Ovary (tissue), 9 donors: ENCODE data around the gene SLC7A7. TPM values are rescaled to one million over a fixed set of nuclear protein-coding genes. Genes with fewer than 3 reads are reported as not detected.

Experiments used
- DNase-seq, 5 donors: peaks; one replicate each; pipeline ENCODE4 v3.0.0-alpha.2; 2019 to 2020
- H3K27ac ChIP-seq, 2 donors: fragments of 200-600 bp; one replicate each; pipeline versions ENCODE4 v1.5.1 to v1.8.0; 2019 to 2022
- H3K27me3 ChIP-seq: fragments of 200-600 bp; one replicate; pipeline ENCODE4 v1.8.0; 2022
- H3K36me3 ChIP-seq: fragments of 200-600 bp; sonication (generic); one replicate; pipeline ENCODE4 v1.5.1; 2019
- H3K4me1 ChIP-seq: one replicate; pipeline ENCODE4 v1.8.1; 2013; ENCODE audit warnings: mild to moderate bottlenecking, moderate library complexity; ENCODE audit not compliant: insufficient read depth
- H3K4me3 ChIP-seq: fragments of 200-600 bp; sonication (generic); one replicate; pipeline ENCODE4 v1.5.1; 2017
- H3K9me3 ChIP-seq, 2 donors: fragments of 200-600 bp in 1 of 2; sonication (generic) in 1 of 2; one replicate each; pipeline versions ENCODE4 v1.5.1 to v1.8.1; 2013 to 2019; ENCODE audit warnings: mild to moderate bottlenecking in 1 of 2, moderate library complexity in 1 of 2
- EP300 ChIP-seq: sonication (generic); formaldehyde crosslinking; IDR thresholded peaks from one replicate; pipeline ENCODE4 v1.6.1; 2017; ENCODE audit warnings: antibody characterized with exemption
- POLR2A ChIP-seq: fragments of 450-650 bp; IDR thresholded peaks from one replicate; pipeline ENCODE4 v1.6.1; 2017; ENCODE audit warnings: antibody characterized with exemption, mild to moderate bottlenecking, moderate library complexity
- WGBS, 3 donors: extraction: QIAGEN DNeasy Blood & Tissue Kit in 1 of 3; methylation state at CpG; one replicate each; pipeline versions ENCODE4 v1.1.5 to v1.1.7; 2013 to 2017; 5-methylcytosine and 5-hydroxymethylcytosine counted together
- intact Hi-C, 4 donors: fragments of 100-400 bp; cut with DNase I; formaldehyde crosslinking; loops; one replicate each; pipeline versions ENCODE4 v1.11.0 to v1.15.1; 2022 to 2023
- polyA plus RNA-seq, 2 donors: library from polyadenylated mRNA; stranded (reverse); fragments of 200-250 nt in 1 of 2; fragments of 350-450 nt in 1 of 2; fragmentation: Illumina TruSeq in 1 of 2; extraction: RNeasy Lipid Tissue Mini Kit (QIAGEN cat#74804) in 1 of 2; gene quantifications; one replicate each; pipeline ENCODE4 v1.2.3, GENCODE V29; 2013 to 2014
- total RNA-seq, 7 donors: library from RNA; depleted of rRNA in 2 of 7; stranded (reverse); fragments of >200 nt in 2 of 7; fragmentation: NEBNext Ultra II Directional in 3 of 7; extraction: Animal tissue kit (Norgen Biotek cat#: 25700) in 3 of 7; gene quantifications; one replicate each; pipeline versions ENCODE4 v1.1.0 to v1.2.4, GENCODE V29; 2016 to 2023
- TF ChIP-seq, protein P1 (sequence below), 3 donors: fragments of 450-650 bp in 2 of 3; fragments of 200-600 bp in 1 of 3; IDR thresholded peaks; one replicate each; pipeline versions ENCODE4 v1.5.1 to v1.8.0; 2016 to 2022; ENCODE audit warnings: antibody characterized with exemption in 3 of 3, mild to moderate bottlenecking in 1 of 3
- donor health status: DM: no; HTN: no; CAD: no; lungs with moderate emphysema.
- donor health status: DM: no; HTN: no; CAD: no.
- donor health status: Bipolar disorder and iron deficiency.
- donor health status: DM: yes; HTN: yes; CAD: no.
- donor health status: DM: no; HTN: no; CAD: no.
- donor health status: DM: yes; HTN: yes; CAD: no.

Gene SLC7A7
- total and polyA plus RNA-seq, 9 donors: 0.91 to 25.0 (median 5.1) TPM

- intact Hi-C loops: no loop called here
- Histone ChIP-seq H3K36me3 (no peaks in the 10 kb centered on the region), H3K9me3 (no peaks in the 10 kb centered on the region), H3K27ac (no peak overlapping the region), H3K27me3 (no peaks in the 10 kb centered on the region), H3K4me3 (no peak overlapping the region), H3K4me1 (no peaks in the 10 kb centered on the region)
- 89 to 92% (median 92%) methylated on average over 10 of the region's 10 CpGs for WGBS, 3 donors
- no peak for DNase-seq
- TF ChIP-seq, protein P1, sequence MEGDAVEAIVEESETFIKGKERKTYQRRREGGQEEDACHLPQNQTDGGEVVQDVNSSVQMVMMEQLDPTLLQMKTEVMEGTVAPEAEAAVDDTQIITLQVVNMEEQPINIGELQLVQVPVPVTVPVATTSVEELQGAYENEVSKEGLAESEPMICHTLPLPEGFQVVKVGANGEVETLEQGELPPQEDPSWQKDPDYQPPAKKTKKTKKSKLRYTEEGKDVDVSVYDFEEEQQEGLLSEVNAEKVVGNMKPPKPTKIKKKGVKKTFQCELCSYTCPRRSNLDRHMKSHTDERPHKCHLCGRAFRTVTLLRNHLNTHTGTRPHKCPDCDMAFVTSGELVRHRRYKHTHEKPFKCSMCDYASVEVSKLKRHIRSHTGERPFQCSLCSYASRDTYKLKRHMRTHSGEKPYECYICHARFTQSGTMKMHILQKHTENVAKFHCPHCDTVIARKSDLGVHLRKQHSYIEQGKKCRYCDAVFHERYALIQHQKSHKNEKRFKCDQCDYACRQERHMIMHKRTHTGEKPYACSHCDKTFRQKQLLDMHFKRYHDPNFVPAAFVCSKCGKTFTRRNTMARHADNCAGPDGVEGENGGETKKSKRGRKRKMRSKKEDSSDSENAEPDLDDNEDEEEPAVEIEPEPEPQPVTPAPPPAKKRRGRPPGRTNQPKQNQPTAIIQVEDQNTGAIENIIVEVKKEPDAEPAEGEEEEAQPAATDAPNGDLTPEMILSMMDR (IDR thresholded peaks at IDR 0.05): no peak
- TF ChIP-seq POLR2A (no peak), EP300 (no peak)
Measured at GRCh38 chr14:22774011-22774706, 41.1 kb downstream of the SLC7A7 start.

DNA sequence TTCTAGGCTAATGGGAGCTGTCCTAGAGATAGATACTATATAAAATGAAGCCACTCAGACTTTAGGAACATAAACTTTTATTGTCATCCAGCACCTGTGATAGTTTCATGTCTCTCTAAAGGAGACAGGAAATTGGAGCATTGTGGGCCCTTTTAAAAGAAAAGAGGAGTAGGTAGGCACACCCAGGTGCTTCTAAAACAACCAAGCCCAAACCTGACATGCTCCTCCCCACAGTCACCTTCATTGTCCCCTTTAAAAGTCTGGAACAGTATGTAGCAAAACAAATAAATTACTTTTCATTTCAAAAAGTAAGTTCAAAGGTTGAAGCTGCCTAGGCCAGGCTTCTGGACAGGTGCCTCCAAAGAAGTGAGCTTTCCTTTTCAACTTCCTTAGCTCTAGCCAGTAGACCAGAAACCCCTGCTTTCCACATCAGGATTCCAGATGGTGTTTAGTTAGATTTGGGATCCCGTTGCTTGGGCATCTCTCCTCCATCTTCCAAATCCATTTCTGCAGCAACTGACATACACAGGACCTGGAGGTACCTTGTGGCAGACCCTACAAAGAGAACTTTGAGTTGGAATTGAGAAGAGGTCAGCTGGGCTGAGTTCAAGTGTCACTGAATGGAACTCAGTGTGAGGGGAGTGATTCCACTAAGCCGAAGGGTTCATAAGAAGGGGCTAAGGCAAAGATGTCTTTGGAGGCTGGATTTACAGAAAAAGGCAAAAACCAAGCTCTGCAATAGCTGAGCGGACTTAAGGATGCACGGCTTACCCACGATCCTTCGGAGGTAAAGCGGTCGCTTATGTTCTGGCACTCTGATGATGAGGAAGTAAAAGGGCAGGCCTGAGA, 41.8 kb downstream of the SLC7A7 start:
- Histone ChIP-seq H3K27ac (no peak overlapping the region), H3K4me3 (no peak overlapping the region), H3K36me3 (no peaks in the 10 kb centered on the region), H3K27me3 (no peaks in the 10 kb centered on the region), H3K9me3 (no peaks in the 10 kb centered on the region), H3K4me1 (no peaks in the 10 kb centered on the region)
- intact Hi-C loops: no loop called here
- DNase-seq: no peak
- WGBS, 3 donors: 94% methylated on average over 8 of the region's 8 CpGs
- TF ChIP-seq EP300: no peak
- TF ChIP-seq POLR2A: no peak
- TF ChIP-seq, protein P1 (IDR thresholded peaks at IDR 0.05): no peak

DNA sequence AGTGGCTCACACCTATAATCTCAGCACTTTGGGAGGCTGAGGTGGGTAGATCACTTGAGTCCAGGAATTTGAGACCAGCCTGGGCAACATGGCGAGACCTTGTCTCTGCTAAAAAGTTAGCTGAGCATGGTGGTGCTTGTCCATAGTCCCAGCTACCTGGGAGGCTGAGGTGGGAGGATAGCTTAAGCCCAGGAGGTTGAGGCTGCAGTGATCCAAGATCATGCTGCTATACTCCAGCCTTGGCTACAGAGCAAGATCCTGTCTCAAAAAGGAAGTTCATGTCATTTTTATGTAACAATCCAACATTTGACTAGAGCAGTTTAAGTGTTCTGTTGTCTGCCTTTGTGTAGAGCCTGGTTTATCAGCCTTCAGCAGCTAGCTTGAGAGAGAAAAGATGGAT, 42.5 kb downstream of the SLC7A7 start:
- Histone ChIP-seq H3K4me1 (no peaks in the 10 kb centered on the region), H3K27me3 (no peaks in the 10 kb centered on the region), H3K36me3 (no peaks in the 10 kb centered on the region), H3K27ac (no peak overlapping the region), H3K4me3 (no peak overlapping the region), H3K9me3 (no peaks in the 10 kb centered on the region)
- TF ChIP-seq, protein P1 (IDR thresholded peaks at IDR 0.05): no peak
- TF ChIP-seq EP300 (no peak), POLR2A (no peak)
- no peak for DNase-seq
- WGBS, 3 donors: 88 to 98% (median 93%) methylated on average over 1 of the region's 1 CpG
- intact Hi-C loops: no loop called here

DNA sequence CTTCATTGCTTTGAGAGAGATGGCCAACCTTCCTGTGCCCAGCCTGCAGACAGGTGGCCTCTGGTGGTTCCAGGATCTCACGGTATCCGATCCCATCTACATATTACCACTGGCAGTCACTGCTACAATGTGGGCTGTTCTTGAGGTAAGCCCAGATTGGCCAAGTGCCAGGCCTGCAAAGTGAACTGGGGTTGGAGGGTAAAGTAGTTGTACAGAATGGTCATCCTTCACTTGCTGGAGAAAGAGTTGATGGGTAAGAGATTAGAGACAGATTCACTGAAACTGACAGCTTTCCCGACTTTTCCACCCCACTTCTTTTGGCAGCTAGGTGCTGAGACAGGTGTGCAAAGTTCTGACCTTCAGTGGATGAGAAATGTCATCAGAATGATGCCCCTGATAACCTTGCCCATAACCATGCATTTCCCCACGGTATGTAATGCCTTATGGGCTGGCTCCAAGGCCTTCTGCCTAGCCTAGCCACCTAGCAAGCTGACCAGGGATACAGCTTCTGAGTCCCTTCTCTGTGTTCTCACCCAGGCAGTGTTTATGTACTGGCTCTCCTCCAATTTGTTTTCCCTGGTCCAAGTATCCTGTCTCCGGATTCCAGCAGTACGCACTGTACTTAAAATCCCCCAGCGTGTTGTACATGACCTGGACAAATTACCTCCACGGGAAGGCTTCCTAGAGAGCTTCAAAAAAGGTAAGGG, 44.6 kb downstream of the SLC7A7 start:
- DNase-seq: peak in 1 of 5 donors; percentile 23
- no peaks in the 10 kb centered on the region for H3K27me3 ChIP-seq
- peaks cover 2% of the 10 kb centered on the region for H3K4me1 ChIP-seq
- no peaks in the 10 kb centered on the region for H3K36me3 ChIP-seq
- 88 to 89% (median 89%) methylated on average over 8 of the region's 8 CpGs for WGBS, 3 donors
- H3K9me3 ChIP-seq: no peaks in the 10 kb centered on the region
- intact Hi-C loops: no loop called here
- no peak overlapping the region for H3K27ac ChIP-seq
- no peak overlapping the region for H3K4me3 ChIP-seq
- no peak for TF ChIP-seq POLR2A
